HCT116 (cell line): Measurements from ENCODE around the gene SGMS1. TPM values are rescaled to one million over a fixed set of nuclear protein-coding genes. Genes with fewer than 3 reads are reported as not detected.

ENCODE experiments used
- ATAC-seq: fragments of 200-7000 bp; cut with Tn5 transposase; 2 replicates; pipeline ENCODE4 v1.9.1; 2020; ENCODE audit warnings: mild to moderate bottlenecking, moderate library complexity
- BruUV-seq: library from RNA; stranded (reverse); fragments of 400-500 nt; replicated peaks from 2 replicates; lab custom pipeline; 2021; lab: Mats Ljungman, UMichigan
- CTCF ChIA-PET: fragments of 300-600 bp; sonication (Branson Sonifier 250); formaldehyde crosslinking; loops from one replicate; lab custom pipeline; 2021; ENCODE audit warnings: antibody characterized with exemption; lab: Charles Lee
- POLR2A ChIA-PET: fragments of 300-600, 350-600 bp; sonication (Branson Sonifier 250); formaldehyde crosslinking; loops from one replicate; lab custom pipeline; 2021; ENCODE audit warnings: antibody characterized with exemption; lab: Charles Lee
- RAD21 ChIA-PET, 2 experiments: fragments of 300-600 bp; sonication (Branson Sonifier 250); formaldehyde crosslinking; loops; one replicate each; lab custom pipeline; 2023; ENCODE audit warnings: low total read pairs in 2 of 2; ENCODE audit not compliant: uncharacterized antibody in 2 of 2, unreplicated experiment in 2 of 2, low non-redundant PET in 1 of 2; lab: Charles Lee
- DNase-seq: peaks from one replicate; pipeline ENCODE4 v3.0.0-alpha.2; 2010; ENCODE audit warnings: low read depth, low spot score
- H2AFZ ChIP-seq: fragments of 200-600 bp; shearing (Covaris generic), sonication (generic); 2 replicates; pipeline ENCODE4 v1.6.1; 2017; ENCODE audit warnings: low read depth, mixed run types, mixed read lengths, antibody characterized with exemption, low read length; ENCODE audit not compliant: poor library complexity, severe bottlenecking
- H3K27ac ChIP-seq: 2 replicates; pipeline ENCODE4 v1.5.1; 2012; ENCODE audit warnings: low read depth, low read length
- H3K27me3 ChIP-seq: fragments of 200-600 bp; sonication (generic); 2 replicates; pipeline ENCODE4 v1.6.1; 2016; ENCODE audit warnings: mixed run types, low read length, mixed read lengths; ENCODE audit not compliant: insufficient read depth
- H3K36me3 ChIP-seq, 2 experiments: fragments of 200-500 bp in 1 of 2; fragments of 200-600 bp in 1 of 2; sonication (Bioruptor generic) in 1 of 2; sonication (generic) in 1 of 2; 2 replicates each; pipeline versions ENCODE4 v1.5.1 to v1.6.1; 2014 to 2016; ENCODE audit warnings: low read length in 2 of 2, inconsistent platforms in 1 of 2, mixed read lengths in 1 of 2, mixed run types in 1 of 2; ENCODE audit not compliant: insufficient read depth in 2 of 2, control insufficient read depth in 1 of 2
- H3K4me1 ChIP-seq, 2 experiments: fragments of 200-600 bp in 1 of 2; sonication (generic) in 1 of 2; 2 replicates each; pipeline versions ENCODE4 v1.5.1 to v1.6.1; 2012 to 2017; ENCODE audit warnings: low read length in 2 of 2, inconsistent platforms in 1 of 2, mild to moderate bottlenecking in 1 of 2, mixed read lengths in 1 of 2, mixed run types in 1 of 2, moderate library complexity in 1 of 2; ENCODE audit not compliant: insufficient read depth in 2 of 2, control insufficient read depth in 1 of 2
- H3K4me2 ChIP-seq: fragments of 200-600 bp; sonication (generic); 2 replicates; pipeline ENCODE4 v1.6.1; 2017; ENCODE audit warnings: mixed run types, low read length, mixed read lengths
- H3K4me3 ChIP-seq, 2 experiments: fragments of 200-600 bp in 1 of 2; sonication (generic) in 1 of 2; replicated peaks in 1 of 2; 2 replicates each; pipeline ENCODE4 v1.5.1; 2011 to 2016; ENCODE audit warnings: low read length in 2 of 2, control low read depth in 1 of 2, low read depth in 1 of 2, mild to moderate bottlenecking in 1 of 2, mixed read lengths in 1 of 2, mixed run types in 1 of 2
- H3K79me2 ChIP-seq: fragments of 200-600 bp; sonication (generic); 2 replicates; pipeline ENCODE4 v1.6.1; 2017; ENCODE audit warnings: mild to moderate bottlenecking, mixed run types, low read length, moderate library complexity, mixed read lengths; ENCODE audit not compliant: insufficient read depth
- H3K9ac ChIP-seq: fragments of 200-600 bp; sonication (generic); 2 replicates; pipeline ENCODE4 v1.6.1; 2016; ENCODE audit warnings: low read length, mixed read lengths
- H3K9me2 ChIP-seq: fragments of 200-600 bp; sonication (generic), shearing (Covaris generic); 2 replicates; pipeline ENCODE4 v1.6.1; 2017; ENCODE audit warnings: mixed run types, mild to moderate bottlenecking, moderate library complexity; ENCODE audit not compliant: insufficient read depth
- H3K9me3 ChIP-seq, 2 experiments: fragments of 200-500 bp in 1 of 2; fragments of 200-600 bp in 1 of 2; sonication (Bioruptor generic) in 1 of 2; sonication (generic) in 1 of 2; 2 replicates each; pipeline ENCODE4 v1.6.1; 2014 to 2017; ENCODE audit warnings: low read length in 2 of 2, mixed read lengths in 2 of 2, inconsistent platforms in 1 of 2, low read depth in 1 of 2, mild to moderate bottlenecking in 1 of 2, mixed run types in 1 of 2, moderate library complexity in 1 of 2; ENCODE audit not compliant: control insufficient read depth in 1 of 2, insufficient read depth in 1 of 2
- H4K20me1 ChIP-seq: fragments of 200-600 bp; sonication (generic), shearing (Covaris generic); 2 replicates; pipeline ENCODE4 v1.6.1; 2017; ENCODE audit warnings: mixed run types, mild to moderate bottlenecking, moderate library complexity; ENCODE audit not compliant: insufficient read depth
- CBX3 ChIP-seq: IDR thresholded peaks from 2 replicates; pipeline ENCODE4 v1.6.1; 2012; ENCODE audit warnings: low read depth
- POLR2AphosphoS5 ChIP-seq: IDR thresholded peaks from 2 replicates; pipeline ENCODE4 v1.6.1; 2011; ENCODE audit warnings: mild to moderate bottlenecking, low read depth, low read length, moderate library complexity
- RAD21 ChIP-seq: IDR thresholded peaks from 2 replicates; pipeline ENCODE4 v1.6.1; 2012; ENCODE audit warnings: low read depth, mild to moderate bottlenecking
- SP1 ChIP-seq: IDR thresholded peaks from 2 replicates; pipeline ENCODE4 v1.6.1; 2012; ENCODE audit warnings: low read depth
- intact Hi-C: fragments of 100-400 bp; cut with micrococcal nuclease; formaldehyde crosslinking; loops from 2 replicates; pipeline ENCODE4 v1.10.0; 2022
- total RNA-seq: library from RNA; stranded (reverse); gene quantifications from one replicate; pipeline ENCODE4 v1.2.1, GENCODE V29; 2021; ENCODE audit not compliant: unreplicated experiment

SGMS1 gene
- total RNA-seq, 1 experiment from 2014 or later = 29.1 TPM

GRCh38 chr10:50631052-50631451 lies 7.3 kb upstream of the SGMS1 start:
- RAD21 ChIA-PET = no interaction called here
- intact Hi-C loops = no loop called here

DNA sequence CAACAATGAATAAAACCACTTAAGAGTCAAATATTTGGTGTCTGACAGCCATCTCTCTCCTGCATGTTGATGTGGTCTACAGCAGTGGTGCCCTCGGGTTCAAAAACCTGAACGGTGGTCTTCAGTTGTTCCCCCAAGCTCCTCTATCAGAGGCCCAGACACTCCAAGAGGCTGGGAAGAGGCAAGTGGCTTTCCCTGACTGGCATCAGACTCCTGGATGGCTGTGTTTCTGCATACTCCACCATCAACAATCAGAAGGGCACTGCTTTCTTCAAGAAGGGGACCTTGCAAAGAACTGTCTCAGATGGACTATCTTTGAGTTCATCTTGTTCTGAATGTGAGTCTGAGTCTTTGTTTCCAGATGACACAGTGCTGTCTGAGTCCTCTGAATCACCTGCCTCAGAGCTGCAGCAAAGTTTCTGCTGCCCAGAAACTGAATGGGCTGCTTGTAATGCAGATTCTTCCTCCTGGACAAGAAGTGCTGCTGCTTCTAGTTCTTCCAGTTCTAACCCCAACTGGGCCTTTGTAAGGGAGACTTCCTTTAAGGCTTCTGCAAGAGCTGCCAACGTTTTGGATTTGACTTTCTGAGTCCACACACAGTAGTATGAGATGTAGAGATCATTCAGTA lies 5.9 kb upstream of the SGMS1 start:
- DNase-seq (no peak), ATAC-seq (no peak)
- POLR2A ChIA-PET = no interaction called here
- no peak overlapping the region for H3K9ac ChIP-seq
- H3K4me1 ChIP-seq = peaks cover 4 to 6% of the 10 kb centered on the region in 2 experiments; a peak in 2 of 4 replicates
- H3K36me3 ChIP-seq = no peaks in the 10 kb centered on the region
- H3K9me2 ChIP-seq = no peaks in the 10 kb centered on the region
- RAD21 ChIA-PET = no interaction called here
- H3K27ac ChIP-seq = no peak overlapping the region
- BruUV-seq = no TSS peak
- no peak overlapping the region for H3K4me3 ChIP-seq
- H4K20me1 ChIP-seq = no peaks in the 10 kb centered on the region
- CTCF ChIA-PET = no interaction called here
- intact Hi-C loops = no loop called here
- no peaks in the 10 kb centered on the region for H3K9me3 ChIP-seq
- H3K4me2 ChIP-seq = no peak overlapping the region
- TF ChIP-seq CBX3 = no peak
- TF ChIP-seq, all 23 proteins: peak for 0
- H2AFZ ChIP-seq = no peak overlapping the region
- H3K79me2 ChIP-seq = no peaks in the 10 kb centered on the region
- no peaks in the 10 kb centered on the region for H3K27me3 ChIP-seq

More at GRCh38 chr10:50631052-50631451, 7.3 kb upstream of the SGMS1 start:
- Histone ChIP-seq H3K79me2 (no peaks in the 10 kb centered on the region), H3K4me3 (no peak overlapping the region), H2AFZ (no peak overlapping the region), H3K27me3 (no peaks in the 10 kb centered on the region), H3K4me1 (peaks cover 0 to 4% of the 10 kb centered on the region in 2 experiments; a peak in 1 of 4 replicates), H3K27ac (no peak overlapping the region), H4K20me1 (no peaks in the 10 kb centered on the region), H3K9me3 (no peaks in the 10 kb centered on the region), H3K9ac (no peak overlapping the region), H3K9me2 (no peaks in the 10 kb centered on the region), H3K36me3 (no peaks in the 10 kb centered on the region), H3K4me2 (no peak overlapping the region)
- no TSS peak for BruUV-seq
- TF ChIP-seq POLR2AphosphoS5 = no peak
- TF ChIP-seq SP1 = no peak
- no peak for TF ChIP-seq RAD21
- ATAC-seq (no peak), DNase-seq (no peak)
- CTCF ChIA-PET = no interaction called here
- POLR2A ChIA-PET = no interaction called here
